Right lobe of liver (tissue), 6 donors: ENCODE measurements around the gene KRT23. TPM values are rescaled to one million over a fixed set of nuclear protein-coding genes. Genes with fewer than 3 reads are reported as not detected.

Experiments
- ATAC-seq, 4 donors: fragments of 200-7000 bp; cut with Tn5 transposase; one replicate each; pipeline ENCODE4 v1.9.1; 2020; ENCODE audit warnings: mild to moderate bottlenecking in 4 of 4, moderate library complexity in 4 of 4
- DNase-seq, 3 donors: peaks; one replicate each; pipeline ENCODE4 v3.0.0-alpha.2; 2020
- H3K27ac ChIP-seq, 3 donors: fragments of 200-600 bp; one replicate each; pipeline ENCODE4 v1.8.0; 2022
- H3K27me3 ChIP-seq, 2 donors: fragments of 200-600 bp; one replicate each; pipeline ENCODE4 v1.8.0; 2022
- H3K36me3 ChIP-seq, 4 donors: fragments of 200-600 bp; sonication (generic) in 1 of 4; one replicate each; pipeline versions ENCODE4 v1.5.1 to v1.8.0; 2017 to 2022; ENCODE audit warnings: control low read depth in 1 of 4
- H3K4me1 ChIP-seq, 4 donors: fragments of 200-600 bp; sonication (generic) in 1 of 4; one replicate each; pipeline versions ENCODE4 v1.5.1 to v1.8.0; 2017 to 2022; ENCODE audit warnings: control low read depth in 1 of 4
- H3K4me3 ChIP-seq, 3 donors: fragments of 200-600 bp; one replicate each; pipeline ENCODE4 v1.8.0; 2022
- H3K9me3 ChIP-seq, 4 donors: fragments of 200-600 bp; sonication (generic) in 1 of 4; one replicate each; pipeline versions ENCODE4 v1.5.1 to v1.8.0; 2017 to 2022; ENCODE audit warnings: control low read depth in 1 of 4
- POLR2A ChIP-seq: fragments of 450-650 bp; IDR thresholded peaks from one replicate; pipeline ENCODE4 v1.6.1; 2017; ENCODE audit warnings: antibody characterized with exemption, mild to moderate bottlenecking
- WGBS: methylation state at CpG from one replicate; pipeline ENCODE4 v1.1.6; 2018; ENCODE audit warnings: low coverage, low lambda C conversion rate; ENCODE audit not compliant: insufficient coverage; ENCODE audit errors: missing lambda C conversion rate; 5-methylcytosine and 5-hydroxymethylcytosine counted together
- intact Hi-C, 2 donors: fragments of 100-400 bp; cut with DNase I; formaldehyde crosslinking; loops; one replicate each; pipeline versions ENCODE4 v1.11.2 to v1.14.1; 2022
- long read RNA-seq: library from polyadenylated mRNA; unstranded; transcript quantifications from one replicate; pipeline ENCODE4 v2.0.0, GENCODE V29; 2019
- total RNA-seq, 6 experiments: library from RNA; depleted of rRNA in 2 of 6; stranded (reverse); fragments of >200 nt in 2 of 6; fragmentation: NEBNext Ultra II Directional in 3 of 6; extraction: Animal tissue kit (Norgen Biotek cat#: 25700) in 3 of 6; gene quantifications; one replicate each; pipeline versions ENCODE4 v1.1.0 to v1.2.4, GENCODE V29; 2016 to 2023
- TF ChIP-seq, protein P1 (sequence below), 4 donors: fragments of 200-600 bp in 3 of 4; fragments of 450-650 bp in 1 of 4; IDR thresholded peaks; one replicate each; pipeline versions ENCODE4 v1.5.1 to v1.8.0; 2016 to 2022; ENCODE audit warnings: antibody characterized with exemption in 4 of 4, mild to moderate bottlenecking in 2 of 4
- donor health status: DM: no; HTN: yes; CAD: no.
- donor health status: DM: no; HTN: no; CAD: no.
- donor health status: DM: no; HTN: no; CAD: no.
- donor health status: DM: no; HTN: yes; CAD: no.
- donor health status: DM: no; HTN: yes; CAD: no.

The KRT23 gene, protein sequence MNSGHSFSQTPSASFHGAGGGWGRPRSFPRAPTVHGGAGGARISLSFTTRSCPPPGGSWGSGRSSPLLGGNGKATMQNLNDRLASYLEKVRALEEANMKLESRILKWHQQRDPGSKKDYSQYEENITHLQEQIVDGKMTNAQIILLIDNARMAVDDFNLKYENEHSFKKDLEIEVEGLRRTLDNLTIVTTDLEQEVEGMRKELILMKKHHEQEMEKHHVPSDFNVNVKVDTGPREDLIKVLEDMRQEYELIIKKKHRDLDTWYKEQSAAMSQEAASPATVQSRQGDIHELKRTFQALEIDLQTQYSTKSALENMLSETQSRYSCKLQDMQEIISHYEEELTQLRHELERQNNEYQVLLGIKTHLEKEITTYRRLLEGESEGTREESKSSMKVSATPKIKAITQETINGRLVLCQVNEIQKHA
- 10 to 100 TPM in 2 of 6 experiments, 1 to 10 TPM in 1, under 1 TPM in 1, not detected in 2; 0.49 to 17.6 (median 10.0) TPM for total RNA-seq
- long read RNA-seq, partial matches to known transcripts = 1 of 1 reads
- long read RNA-seq, other reads (novel, unspliced or antisense) = 0 of 1 reads

DNA sequence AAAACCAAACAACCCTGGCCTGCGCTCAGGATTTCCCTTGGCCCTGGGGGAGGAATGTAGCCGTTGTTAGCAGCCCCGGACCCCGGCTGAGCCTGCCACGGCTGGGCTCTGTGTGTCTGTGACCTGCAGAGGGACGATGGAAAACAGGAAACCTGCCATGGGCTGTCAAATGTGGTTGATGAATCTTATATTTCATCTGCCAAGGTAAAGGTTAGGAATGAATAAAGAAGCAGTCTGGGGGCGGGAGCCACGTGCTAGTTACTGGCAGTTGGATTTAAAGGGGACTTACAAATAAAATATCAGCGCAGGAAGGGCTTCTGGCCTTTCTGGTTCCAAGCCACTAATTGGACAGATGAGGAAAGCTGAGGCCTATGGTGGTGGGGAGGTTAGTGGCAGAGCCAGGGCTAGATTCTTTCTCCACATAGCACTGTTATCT, at the start of gene KRT23:
TSS of gene KRT23 (minus strand) at position 263 of the 436 bp plus-strand sequence. CDS start 1,043 bp downstream, outside the sequence.
- H3K27me3 ChIP-seq = no peaks in the 10 kb centered on the region
- TF ChIP-seq POLR2A = no peak
- no peaks in the 10 kb centered on the region for H3K36me3 ChIP-seq
- no peak within 1 kb of the TSS for H3K27ac ChIP-seq
- H3K4me1 ChIP-seq = no peaks in the 10 kb centered on the region
- 41% methylated on average over 8 of the region's 9 CpGs for WGBS
- ATAC-seq = no peak
- H3K9me3 ChIP-seq = no peaks in the 10 kb centered on the region
- H3K4me3 ChIP-seq = no peak within 1 kb of the TSS
- DNase-seq = no peak
- intact Hi-C loops = no loop called here

DNA sequence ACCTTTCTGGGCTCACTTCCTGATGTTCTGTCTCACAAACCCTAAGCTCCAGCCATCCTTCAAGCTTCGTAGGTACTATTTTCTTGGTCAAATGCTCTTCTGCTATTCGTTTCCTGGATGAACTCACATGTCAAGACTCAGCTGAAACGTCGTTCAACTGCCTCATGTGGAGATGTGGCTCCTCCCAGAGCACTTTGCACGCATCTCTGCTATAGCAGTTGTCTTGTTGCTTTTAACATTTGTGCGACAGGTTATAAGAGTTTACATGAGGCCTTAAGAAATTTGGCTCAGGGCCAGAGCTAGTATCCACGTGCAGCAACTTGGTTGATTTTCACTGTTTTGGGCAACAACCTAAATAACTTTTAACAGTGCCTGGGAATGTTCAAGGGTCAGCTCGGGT, 49.5 kb upstream of the KRT23 start:
- no peaks in the 10 kb centered on the region for H3K9me3 ChIP-seq
- WGBS = 45% methylated on average over 8 of the region's 8 CpGs
- intact Hi-C loops = no loop called here
- ATAC-seq = no peak
- no peak for DNase-seq
- no peak overlapping the region for H3K4me3 ChIP-seq
- peaks cover 0 to 12% of the 10 kb centered on the region in 2 donors for H3K27me3 ChIP-seq
- no peaks in the 10 kb centered on the region for H3K36me3 ChIP-seq
- H3K27ac ChIP-seq = no peak overlapping the region
- no peaks in the 10 kb centered on the region for H3K4me1 ChIP-seq
- TF ChIP-seq, protein P1, sequence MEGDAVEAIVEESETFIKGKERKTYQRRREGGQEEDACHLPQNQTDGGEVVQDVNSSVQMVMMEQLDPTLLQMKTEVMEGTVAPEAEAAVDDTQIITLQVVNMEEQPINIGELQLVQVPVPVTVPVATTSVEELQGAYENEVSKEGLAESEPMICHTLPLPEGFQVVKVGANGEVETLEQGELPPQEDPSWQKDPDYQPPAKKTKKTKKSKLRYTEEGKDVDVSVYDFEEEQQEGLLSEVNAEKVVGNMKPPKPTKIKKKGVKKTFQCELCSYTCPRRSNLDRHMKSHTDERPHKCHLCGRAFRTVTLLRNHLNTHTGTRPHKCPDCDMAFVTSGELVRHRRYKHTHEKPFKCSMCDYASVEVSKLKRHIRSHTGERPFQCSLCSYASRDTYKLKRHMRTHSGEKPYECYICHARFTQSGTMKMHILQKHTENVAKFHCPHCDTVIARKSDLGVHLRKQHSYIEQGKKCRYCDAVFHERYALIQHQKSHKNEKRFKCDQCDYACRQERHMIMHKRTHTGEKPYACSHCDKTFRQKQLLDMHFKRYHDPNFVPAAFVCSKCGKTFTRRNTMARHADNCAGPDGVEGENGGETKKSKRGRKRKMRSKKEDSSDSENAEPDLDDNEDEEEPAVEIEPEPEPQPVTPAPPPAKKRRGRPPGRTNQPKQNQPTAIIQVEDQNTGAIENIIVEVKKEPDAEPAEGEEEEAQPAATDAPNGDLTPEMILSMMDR (IDR thresholded peaks at IDR 0.05) = no peak
- no peak for TF ChIP-seq POLR2A

DNA sequence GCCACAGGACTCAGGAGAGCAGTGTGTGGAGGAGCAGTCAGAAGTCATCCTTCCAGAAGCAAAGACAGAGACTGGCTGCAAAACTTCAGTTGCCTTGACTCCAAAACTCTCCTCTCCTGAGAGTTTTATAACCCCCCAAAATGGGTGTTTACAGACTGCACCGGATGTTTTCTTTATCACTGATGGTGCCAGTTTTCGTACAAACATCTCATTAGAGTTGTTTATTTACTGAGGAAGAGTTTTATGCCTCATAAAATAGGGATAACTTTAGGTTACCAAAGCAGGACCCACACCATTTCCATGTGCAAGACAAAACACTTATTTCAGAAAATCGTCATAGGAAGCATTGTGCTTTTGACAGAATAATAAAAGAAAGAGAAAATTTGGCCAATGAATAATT, 46.8 kb upstream of the KRT23 start, which contains the start of gene KRT40:
TSS of gene KRT40 (minus strand) at position 101 of the 400 bp plus-strand sequence. CDS start at position 48, 53 bp downstream.
- TF ChIP-seq, protein P1 (IDR thresholded peaks at IDR 0.05) = no peak
- no peak for TF ChIP-seq POLR2A
- Histone ChIP-seq H3K9me3 (no peaks in the 10 kb centered on the region), H3K4me3 (no peak within 1 kb of the TSS), H3K27ac (no peak within 1 kb of the TSS), H3K36me3 (no peaks in the 10 kb centered on the region), H3K4me1 (no peaks in the 10 kb centered on the region), H3K27me3 (no peaks in the 10 kb centered on the region)
- DNase-seq (no peak), ATAC-seq (no peak)
- intact Hi-C loops = no loop called here
- WGBS = 18% methylated on average over 3 of the region's 3 CpGs

DNA sequence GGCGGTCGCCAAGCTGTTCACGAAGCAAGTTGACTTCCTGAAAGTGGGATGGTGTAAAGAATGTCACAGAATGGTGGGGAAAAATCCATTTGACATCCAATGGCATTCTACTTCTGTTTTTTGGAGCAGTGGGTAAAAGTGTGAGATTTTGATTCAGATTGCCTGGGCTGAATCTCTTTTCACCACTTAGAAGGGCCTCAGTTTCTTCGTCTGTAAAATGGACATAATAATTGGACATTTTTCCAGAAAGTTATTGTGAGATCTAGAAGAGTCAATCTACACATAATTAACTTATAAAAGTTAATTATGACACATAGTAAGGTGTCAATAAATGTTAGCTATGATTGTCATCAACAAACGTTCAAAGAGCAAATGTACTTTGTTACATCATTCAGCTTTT, 43.7 kb upstream of the KRT23 start:
- H3K4me1 ChIP-seq = no peaks in the 10 kb centered on the region
- H3K36me3 ChIP-seq = no peaks in the 10 kb centered on the region
- ATAC-seq (no peak), DNase-seq (no peak)
- no peak overlapping the region for H3K4me3 ChIP-seq
- no peaks in the 10 kb centered on the region for H3K9me3 ChIP-seq
- no peak overlapping the region for H3K27ac ChIP-seq
- intact Hi-C loops = no loop called here
- no peaks in the 10 kb centered on the region for H3K27me3 ChIP-seq
- WGBS = 35% methylated on average over 4 of the region's 5 CpGs
- no peak for TF ChIP-seq POLR2A
- TF ChIP-seq, protein P1 (IDR thresholded peaks at IDR 0.05) = no peak

DNA sequence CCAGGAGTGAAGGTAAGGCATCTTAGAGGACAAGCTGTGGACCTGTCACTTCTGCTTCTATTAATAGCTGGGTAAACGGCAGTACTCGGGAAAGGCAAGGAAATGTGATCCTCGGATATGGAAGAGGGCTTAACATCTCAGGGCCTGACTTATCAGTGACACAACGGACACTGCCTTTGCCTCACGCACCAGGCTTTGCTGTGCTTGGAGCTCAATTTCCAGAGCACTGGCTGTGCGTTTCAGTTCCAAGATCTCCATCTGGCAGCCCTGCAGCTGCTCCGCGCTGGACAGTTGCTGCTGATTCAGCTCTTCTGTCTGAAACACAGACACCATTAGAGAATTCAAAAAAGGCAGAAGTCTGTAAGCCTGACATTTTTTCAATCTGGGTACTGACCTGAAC, 43.1 kb upstream of the KRT23 start:
- no peaks in the 10 kb centered on the region for H3K36me3 ChIP-seq
- no peak for ATAC-seq
- no peaks in the 10 kb centered on the region for H3K4me1 ChIP-seq
- intact Hi-C loops = no loop called here
- no peak overlapping the region for H3K4me3 ChIP-seq
- whole genome bisulfite sequencing = 39% methylated on average over 8 of the region's 8 CpGs
- no peaks in the 10 kb centered on the region for H3K27me3 ChIP-seq
- H3K9me3 ChIP-seq = no peaks in the 10 kb centered on the region
- DNase-seq = no peak
- H3K27ac ChIP-seq = no peak overlapping the region
- TF ChIP-seq POLR2A = no peak
- TF ChIP-seq, protein P1 (IDR thresholded peaks at IDR 0.05) = no peak
